ENCODE measurements around the gene ITGB2. TPM values are rescaled to one million over a fixed set of nuclear protein-coding genes. Genes with fewer than 3 reads are reported as not detected.

Gene ITGB2
- polyA plus RNA-seq = 17.1 TPM
- long read RNA-seq, donor 1, partial matches to known transcripts = 0 of 2 reads
- long read RNA-seq, donor 1, other reads (novel, unspliced or antisense) = 0 of 2 reads
- long read RNA-seq, donor 2, partial matches to known transcripts = 0 of 4 reads
- long read RNA-seq, donor 2, other reads (novel, unspliced or antisense) = 0 of 4 reads
- long read RNA-seq, donor 3, partial matches to known transcripts = 0 of 4 reads
- long read RNA-seq, donor 3, other reads (novel, unspliced or antisense) = 0 of 4 reads
- long read RNA-seq, donor 4, partial matches to known transcripts = 0 of 1 reads
- long read RNA-seq, donor 4, other reads (novel, unspliced or antisense) = 0 of 1 reads
- long read RNA-seq, donor 5, partial matches to known transcripts = 0 of 2 reads
- long read RNA-seq, donor 5, other reads (novel, unspliced or antisense) = 0 of 2 reads
- long read RNA-seq, donor 6, partial matches to known transcripts = 0 of 29 reads
- long read RNA-seq, donor 6, other reads (novel, unspliced or antisense) = 27 of 29 reads
- long read RNA-seq, donor 7 = 0 reads
- long read RNA-seq, donor 8, partial matches to known transcripts = 0 of 6 reads
- long read RNA-seq, donor 8, other reads (novel, unspliced or antisense) = 0 of 6 reads
- long read RNA-seq, donor 9, partial matches to known transcripts = 0 of 6 reads
- long read RNA-seq, donor 9, other reads (novel, unspliced or antisense) = 0 of 6 reads
- long read RNA-seq, donor 10, partial matches to known transcripts = 0 of 5 reads
- long read RNA-seq, donor 10, other reads (novel, unspliced or antisense) = 0 of 5 reads
- long read RNA-seq, donor 11, partial matches to known transcripts = 0 of 3 reads
- long read RNA-seq, donor 11, other reads (novel, unspliced or antisense) = 0 of 3 reads

- Histone ChIP-seq H3K27ac (ENCODE audit: low read length) (no peak within 1 kb of the TSS), H3K36me3 (ENCODE audit: control insufficient read depth, insufficient read depth, low read length) (no peaks in the 10 kb centered on the region), H3K27me3 (ENCODE audit: control insufficient read depth, insufficient read depth, low read length) (peaks cover 11% of the 10 kb centered on the region), H3K9me3 (ENCODE audit: control insufficient read depth, low read depth, low read length) (peaks cover 3% of the 10 kb centered on the region), H3K4me1 (ENCODE audit: control insufficient read depth, insufficient read depth, low read length) (peaks cover 7% of the 10 kb centered on the region), H3K4me3 (ENCODE audit: low read length) (peak within 1 kb of the TSS; percentile 11)
- 71% methylated on average over 8 of the region's 29 CpGs for WGBS (ENCODE audit: insufficient coverage, low lambda C conversion rate)
- no peak for DNase-seq
Measured at GRCh38 chr21:44920694-44921604, at the start of gene ITGB2. TSS of gene ITGB2 (minus strand) at chr21:44920899. CDS start at chr21:44910782, 10,117 bp downstream.

DNA sequence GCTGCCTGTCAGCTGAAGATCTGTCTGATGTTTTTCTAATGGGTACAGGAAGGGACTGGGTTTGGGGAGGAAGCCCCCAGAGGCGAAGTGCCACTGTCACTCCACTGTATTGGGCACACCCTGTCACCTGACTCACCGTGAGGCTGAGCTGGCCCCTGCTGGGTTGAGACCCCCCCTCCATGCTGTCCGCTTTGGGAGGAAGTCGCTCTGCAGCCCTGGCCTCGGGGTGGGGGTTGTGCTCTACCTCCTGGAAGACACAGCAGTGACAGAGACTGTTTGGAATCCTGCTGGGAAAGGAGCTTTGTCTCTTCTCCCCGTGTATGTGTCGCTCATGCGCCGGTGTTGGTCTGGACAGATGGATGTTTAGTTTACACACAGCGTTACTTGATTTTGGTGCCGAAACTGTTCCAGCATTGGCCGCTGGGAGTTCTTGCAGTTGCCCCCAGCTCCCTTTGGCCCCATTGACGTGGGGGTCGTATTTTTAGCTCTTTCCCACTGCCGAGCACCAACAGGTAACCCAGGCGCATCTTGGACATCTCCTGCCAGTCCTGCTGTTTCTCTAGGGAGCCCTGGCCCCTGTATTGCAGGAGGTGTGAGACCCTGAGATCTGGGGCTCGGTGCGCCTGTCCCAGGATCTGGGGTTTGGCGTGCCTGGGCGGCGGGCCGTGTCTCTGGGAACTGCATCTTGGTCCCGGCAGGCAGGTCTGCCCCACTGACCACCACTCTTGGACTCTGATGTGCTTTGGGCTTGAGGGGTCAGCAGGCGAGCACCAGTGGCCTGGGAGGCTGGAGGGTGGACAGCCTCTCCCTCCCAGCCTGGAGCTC lies 49.4 kb upstream of the ITGB2 start:
- H3K4me1 ChIP-seq (ENCODE audit: control insufficient read depth, insufficient read depth, low read length) = peaks cover 6% of the 10 kb centered on the region
- no peak overlapping the region for H3K4me3 ChIP-seq (ENCODE audit: low read length)
- H3K27me3 ChIP-seq (ENCODE audit: control insufficient read depth, insufficient read depth, low read length) = no peaks in the 10 kb centered on the region
- peaks cover 38% of the 10 kb centered on the region for H3K36me3 ChIP-seq (ENCODE audit: control insufficient read depth, insufficient read depth, low read length)
- DNase-seq = no peak
- WGBS (ENCODE audit: insufficient coverage, low lambda C conversion rate) = no CpG with 5 or more reads among the region's 24 CpGs
- no peak overlapping the region for H3K27ac ChIP-seq (ENCODE audit: low read length)
- H3K9me3 ChIP-seq (ENCODE audit: control insufficient read depth, low read depth, low read length) = no peaks in the 10 kb centered on the region

DNA sequence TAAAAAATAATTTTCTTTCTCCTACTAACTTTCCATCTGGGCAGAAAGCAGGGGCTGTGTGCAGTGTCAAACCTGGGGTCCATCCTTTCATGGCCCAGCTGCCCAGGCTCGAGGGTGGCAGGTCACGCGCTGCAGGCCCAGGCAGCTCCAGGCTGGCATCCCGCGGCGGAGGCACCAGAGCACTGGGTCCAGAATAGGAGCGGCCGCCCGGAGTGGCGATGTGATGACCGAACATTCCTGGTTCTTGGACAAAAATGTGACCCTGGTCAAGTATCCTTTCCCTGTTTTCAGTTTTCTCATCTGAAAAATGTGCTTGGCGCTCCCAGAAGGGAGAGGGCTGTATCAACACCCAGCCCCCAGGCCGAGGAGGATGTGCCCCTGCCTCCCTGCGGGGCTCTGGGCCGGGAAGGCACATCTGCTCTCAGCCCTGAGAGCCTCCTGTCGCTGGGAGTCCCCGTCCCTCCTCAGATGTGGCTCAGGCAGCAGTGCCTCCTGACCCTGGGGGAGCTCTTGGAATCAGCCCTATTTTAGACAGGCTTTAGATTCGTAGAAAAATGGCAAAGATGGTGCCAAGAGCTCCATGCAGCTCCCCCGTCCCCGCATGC lies 48.5 kb upstream of the ITGB2 start:
- Histone ChIP-seq H3K27me3 (ENCODE audit: control insufficient read depth, insufficient read depth, low read length) (no peaks in the 10 kb centered on the region), H3K9me3 (ENCODE audit: control insufficient read depth, low read depth, low read length) (no peaks in the 10 kb centered on the region), H3K4me3 (ENCODE audit: low read length) (no peak overlapping the region), H3K36me3 (ENCODE audit: control insufficient read depth, insufficient read depth, low read length) (peaks cover 36% of the 10 kb centered on the region), H3K4me1 (ENCODE audit: control insufficient read depth, insufficient read depth, low read length) (peaks cover 6% of the 10 kb centered on the region), H3K27ac (ENCODE audit: low read length) (no peak overlapping the region)
- no peak for DNase-seq
- WGBS (ENCODE audit: insufficient coverage, low lambda C conversion rate) = 90% methylated on average over 2 of the region's 20 CpGs

- no peak for DNase-seq
- Histone ChIP-seq H3K36me3 (ENCODE audit: control insufficient read depth, insufficient read depth, low read length) (peaks cover 36% of the 10 kb centered on the region), H3K27me3 (ENCODE audit: control insufficient read depth, insufficient read depth, low read length) (no peaks in the 10 kb centered on the region), H3K9me3 (ENCODE audit: control insufficient read depth, low read depth, low read length) (no peaks in the 10 kb centered on the region), H3K4me3 (ENCODE audit: low read length) (no peak overlapping the region), H3K27ac (ENCODE audit: low read length) (no peak overlapping the region), H3K4me1 (ENCODE audit: control insufficient read depth, insufficient read depth, low read length) (peaks cover 6% of the 10 kb centered on the region)
- no CpG with 5 or more reads among the region's 38 CpGs for WGBS (ENCODE audit: insufficient coverage, low lambda C conversion rate)
Measured at GRCh38 chr21:44967082-44968047, 46.7 kb upstream of the ITGB2 start.

GRCh38 chr21:44966135-44967081 lies 45.7 kb upstream of the ITGB2 start:
- no CpG with 5 or more reads among the region's 30 CpGs for WGBS (ENCODE audit: insufficient coverage, low lambda C conversion rate)
- no peak for DNase-seq
- no peak overlapping the region for H3K27ac ChIP-seq (ENCODE audit: low read length)
- H3K27me3 ChIP-seq (ENCODE audit: control insufficient read depth, insufficient read depth, low read length) = no peaks in the 10 kb centered on the region
- H3K36me3 ChIP-seq (ENCODE audit: control insufficient read depth, insufficient read depth, low read length) = peaks cover 39% of the 10 kb centered on the region
- H3K4me3 ChIP-seq (ENCODE audit: low read length) = no peak overlapping the region
- H3K9me3 ChIP-seq (ENCODE audit: control insufficient read depth, low read depth, low read length) = no peaks in the 10 kb centered on the region
- H3K4me1 ChIP-seq (ENCODE audit: control insufficient read depth, insufficient read depth, low read length) = peaks cover 6% of the 10 kb centered on the region

DNA sequence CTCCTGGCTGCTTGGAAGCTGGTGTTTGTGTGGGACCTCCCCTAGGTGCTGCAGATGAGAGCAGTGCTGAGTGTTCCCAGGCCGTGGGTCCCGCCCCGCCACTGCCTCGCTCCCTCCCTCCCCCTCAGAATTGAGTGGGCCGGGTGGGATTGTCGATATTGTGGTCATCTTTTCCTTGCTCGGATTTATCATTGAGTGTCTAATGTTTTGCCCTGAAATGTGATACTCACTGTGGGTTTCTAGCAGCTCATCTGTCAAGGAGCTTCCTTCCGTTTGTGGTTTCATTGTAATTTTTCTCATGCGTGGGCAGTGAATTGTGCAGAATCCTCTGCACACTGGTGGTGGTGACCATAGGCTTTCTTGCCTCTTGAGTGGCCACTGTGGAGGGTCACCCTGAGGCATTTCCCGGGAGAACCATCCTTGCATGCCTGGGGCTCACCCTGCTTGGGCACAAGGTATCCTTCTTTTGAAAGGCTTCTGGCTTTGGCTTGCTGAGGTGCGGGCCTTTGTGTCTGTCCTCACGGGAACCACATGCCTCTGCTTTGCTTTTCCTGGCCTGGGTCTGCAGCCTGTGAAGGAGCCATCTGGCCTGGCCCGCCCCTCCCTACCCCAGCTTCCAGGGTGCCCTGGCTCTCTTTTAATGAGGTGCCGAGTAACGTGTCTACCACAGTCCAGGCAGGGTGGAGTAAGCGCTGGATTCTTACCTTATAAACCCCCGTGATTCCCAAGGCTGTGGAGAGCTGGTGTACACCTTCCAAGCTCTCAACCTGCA lies 44.7 kb upstream of the ITGB2 start:
- no peak overlapping the region for H3K27ac ChIP-seq (ENCODE audit: low read length)
- peaks cover 46% of the 10 kb centered on the region for H3K36me3 ChIP-seq (ENCODE audit: control insufficient read depth, insufficient read depth, low read length)
- no peaks in the 10 kb centered on the region for H3K27me3 ChIP-seq (ENCODE audit: control insufficient read depth, insufficient read depth, low read length)
- no CpG with 5 or more reads among the region's 17 CpGs for WGBS (ENCODE audit: insufficient coverage, low lambda C conversion rate)
- DNase-seq = no peak
- H3K4me1 ChIP-seq (ENCODE audit: control insufficient read depth, insufficient read depth, low read length) = peaks cover 6% of the 10 kb centered on the region
- H3K9me3 ChIP-seq (ENCODE audit: control insufficient read depth, low read depth, low read length) = no peaks in the 10 kb centered on the region
- no peak overlapping the region for H3K4me3 ChIP-seq (ENCODE audit: low read length)

GRCh38 chr21:44964381-44964780 lies 43.7 kb upstream of the ITGB2 start:
- 100% methylated on average over 5 of the region's 12 CpGs for WGBS (ENCODE audit: insufficient coverage, low lambda C conversion rate)
- no peak for DNase-seq
- no peaks in the 10 kb centered on the region for H3K27me3 ChIP-seq (ENCODE audit: control insufficient read depth, insufficient read depth, low read length)
- H3K9me3 ChIP-seq (ENCODE audit: control insufficient read depth, low read depth, low read length) = no peaks in the 10 kb centered on the region
- peaks cover 6% of the 10 kb centered on the region for H3K4me1 ChIP-seq (ENCODE audit: control insufficient read depth, insufficient read depth, low read length)
- no peak overlapping the region for H3K4me3 ChIP-seq (ENCODE audit: low read length)
- peaks cover 55% of the 10 kb centered on the region for H3K36me3 ChIP-seq (ENCODE audit: control insufficient read depth, insufficient read depth, low read length)
- no peak overlapping the region for H3K27ac ChIP-seq (ENCODE audit: low read length)
